KOPT-K1 (cell line): ENCODE data around the gene NOL9.

Experiments used
- H3K27ac ChIP-seq: fragments of 200-600 bp; sonication (generic); 2 replicates; pipeline ENCODE4 v1.5.1; 2016; ENCODE audit warnings: antibody characterized with exemption, mild to moderate bottlenecking, low read depth, low read length; ENCODE audit not compliant: poor library complexity, severe bottlenecking
- H3K36me3 ChIP-seq: fragments of 200-600 bp; sonication (generic); 2 replicates; pipeline ENCODE4 v1.5.1; 2017; ENCODE audit warnings: antibody characterized with exemption, mild to moderate bottlenecking, low read length, moderate library complexity; ENCODE audit not compliant: insufficient read depth
- H3K9me3 ChIP-seq: fragments of 200-600 bp; sonication (generic); 2 replicates; pipeline ENCODE4 v1.5.1; 2017; ENCODE audit warnings: antibody characterized with exemption, low read length, mild to moderate bottlenecking; ENCODE audit not compliant: insufficient read depth, poor library complexity, severe bottlenecking

NOL9 gene

GRCh38 chr1:6581561-6582305, 27.4 kb upstream of the NOL9 start:
- Histone ChIP-seq H3K9me3 (no peaks in the 10 kb centered on the region), H3K27ac (no peak overlapping the region), H3K36me3 (peaks cover 10% of the 10 kb centered on the region; the same call in 1 of the 2 replicates)

GRCh38 chr1:6580593-6581409, 26.5 kb upstream of the NOL9 start:
- no peaks in the 10 kb centered on the region for H3K9me3 ChIP-seq
- peak overlapping the region; percentile 55 for H3K27ac ChIP-seq
- H3K36me3 ChIP-seq = peaks cover 8% of the 10 kb centered on the region; the same call in 1 of the 2 replicates

GRCh38 chr1:6580119-6580592, 25.8 kb upstream of the NOL9 start:
- Histone ChIP-seq H3K9me3 (no peaks in the 10 kb centered on the region), H3K27ac (peak overlapping the region; percentile 55), H3K36me3 (peaks cover 8% of the 10 kb centered on the region; the same call in 1 of the 2 replicates)

GRCh38 chr1:6579374-6580118, 25.2 kb upstream of the NOL9 start, which contains the start of gene ZBTB48:
Gene ZBTB48 (plus strand): TSS chr1:6579994. CDS start chr1:6580610, 616 bp downstream.
- peaks cover 8% of the 10 kb centered on the region; the same call in 1 of the 2 replicates for H3K36me3 ChIP-seq
- H3K27ac ChIP-seq = peak within 1 kb of the TSS; percentile 55

GRCh38 chr1:6578624-6579373, 24.5 kb upstream of the NOL9 start:
- Histone ChIP-seq H3K36me3 (peaks cover 8% of the 10 kb centered on the region; the same call in 1 of the 2 replicates), H3K9me3 (no peaks in the 10 kb centered on the region), H3K27ac (no peak overlapping the region)

More at GRCh38 chr1:6579374-6580118, 25.2 kb upstream of the NOL9 start, which contains the start of gene ZBTB48:
- no peaks in the 10 kb centered on the region for H3K9me3 ChIP-seq

- Histone ChIP-seq H3K9me3 (no peaks in the 10 kb centered on the region), H3K27ac (no peak overlapping the region), H3K36me3 (peaks cover 8% of the 10 kb centered on the region; the same call in 1 of the 2 replicates)
Observed at GRCh38 chr1:6577831-6578525, 23.7 kb upstream of the NOL9 start.

GRCh38 chr1:6574818-6575217, 20.5 kb upstream of the NOL9 start:
- no peaks in the 10 kb centered on the region for H3K9me3 ChIP-seq
- H3K27ac ChIP-seq = no peak overlapping the region
- no peaks in the 10 kb centered on the region for H3K36me3 ChIP-seq

- Histone ChIP-seq H3K36me3 (no peaks in the 10 kb centered on the region), H3K9me3 (no peaks in the 10 kb centered on the region), H3K27ac (no peak overlapping the region)
Observed at GRCh38 chr1:6574025-6574620, 19.8 kb upstream of the NOL9 start.

- no peaks in the 10 kb centered on the region for H3K36me3 ChIP-seq
- no peaks in the 10 kb centered on the region for H3K9me3 ChIP-seq
- no peak overlapping the region for H3K27ac ChIP-seq
Observed at GRCh38 chr1:6572653-6573383, 18.5 kb upstream of the NOL9 start.

- Histone ChIP-seq H3K36me3 (no peaks in the 10 kb centered on the region), H3K9me3 (no peaks in the 10 kb centered on the region), H3K27ac (no peak overlapping the region)
Observed at GRCh38 chr1:6570987-6571386, 16.7 kb upstream of the NOL9 start.

- H3K36me3 ChIP-seq = no peaks in the 10 kb centered on the region
- H3K9me3 ChIP-seq = no peaks in the 10 kb centered on the region
- H3K27ac ChIP-seq = no peak overlapping the region
Observed at GRCh38 chr1:6570100-6570499, 15.8 kb upstream of the NOL9 start.

GRCh38 chr1:6569033-6569432, 14.7 kb upstream of the NOL9 start:
- H3K27ac ChIP-seq = no peak overlapping the region
- no peaks in the 10 kb centered on the region for H3K9me3 ChIP-seq
- no peaks in the 10 kb centered on the region for H3K36me3 ChIP-seq

GRCh38 chr1:6560267-6560666, 6.0 kb upstream of the NOL9 start:
- no peaks in the 10 kb centered on the region for H3K36me3 ChIP-seq

More at GRCh38 chr1:6560267-6560666, 6.0 kb upstream of the NOL9 start:
- Histone ChIP-seq H3K9me3 (peaks cover 11% of the 10 kb centered on the region), H3K27ac (no peak overlapping the region)
